Loucy (cell line): Measurements from ENCODE around the gene ATN1.

Experiments
- H2AFZ ChIP-seq: fragments of 200-600 bp; sonication (generic); 2 replicates; pipeline ENCODE4 v1.6.0; 2016; ENCODE audit warnings: antibody characterized with exemption, mild to moderate bottlenecking, low read length, moderate library complexity
- H3F3A ChIP-seq: fragments of 200-600 bp; 2 replicates; pipeline ENCODE4 v1.6.0; 2016; ENCODE audit warnings: antibody characterized with exemption, low read depth, mild to moderate bottlenecking
- H3K27me3 ChIP-seq: fragments of 200-600 bp; sonication (generic); 2 replicates; pipeline ENCODE4 v1.6.1; 2014; ENCODE audit warnings: low read length, mild to moderate bottlenecking; ENCODE audit not compliant: insufficient read depth, poor library complexity, severe bottlenecking
- H3K36me3 ChIP-seq: fragments of 200-600 bp; sonication (generic); 2 replicates; pipeline ENCODE4 v1.6.1; 2016; ENCODE audit warnings: low read length; ENCODE audit not compliant: insufficient read depth
- H3K4me1 ChIP-seq: fragments of 200-600 bp; sonication (generic); 2 replicates; pipeline ENCODE4 v1.5.1; 2014; ENCODE audit warnings: low read length, mild to moderate bottlenecking; ENCODE audit not compliant: insufficient read depth, poor library complexity, severe bottlenecking
- H3K4me2 ChIP-seq: fragments of 200-600 bp; sonication (generic); 2 replicates; pipeline ENCODE4 v1.6.0; 2014; ENCODE audit warnings: antibody characterized with exemption, low read length, low read depth, mild to moderate bottlenecking; ENCODE audit not compliant: poor library complexity, severe bottlenecking
- H3K4me3 ChIP-seq: fragments of 200-600 bp; sonication (generic); 2 replicates; pipeline ENCODE4 v1.5.1; 2014; ENCODE audit warnings: low read length, mild to moderate bottlenecking, mixed read lengths; ENCODE audit not compliant: poor library complexity, severe bottlenecking
- H3K79me2 ChIP-seq: fragments of 200-600 bp; sonication (generic); 2 replicates; pipeline ENCODE4 v1.6.1; 2014; ENCODE audit warnings: low read length; ENCODE audit not compliant: insufficient read depth
- H3K9ac ChIP-seq: fragments of 200-600 bp; sonication (generic); 2 replicates; pipeline ENCODE4 v1.6.0; 2014; ENCODE audit warnings: mild to moderate bottlenecking, low read depth, low read length, moderate library complexity; ENCODE audit not compliant: poor library complexity, severe bottlenecking
- H3K9me2 ChIP-seq: fragments of 200-600 bp; sonication (generic); replicated peaks from 2 replicates; pipeline ENCODE4 v1.6.1; 2016; ENCODE audit warnings: low read depth, low read length, mixed read lengths
- H3K9me3 ChIP-seq: fragments of 200-600 bp; sonication (generic); 2 replicates; pipeline ENCODE4 v1.6.1; 2014; ENCODE audit warnings: mild to moderate bottlenecking, antibody characterized with exemption, low read length, low read depth; ENCODE audit not compliant: insufficient read depth
- H4K20me1 ChIP-seq: fragments of 200-600 bp; sonication (generic); 2 replicates; pipeline ENCODE4 v1.6.0; 2014; ENCODE audit warnings: antibody characterized with exemption, low read length, mild to moderate bottlenecking; ENCODE audit not compliant: insufficient read depth, poor library complexity, severe bottlenecking
- CTCF ChIP-seq: fragments of 200-600 bp; sonication (generic); conservative IDR thresholded peaks from 2 replicates; pipeline ENCODE4 v1.5.1; 2014; ENCODE audit warnings: mild to moderate bottlenecking, antibody characterized with exemption, low read length
- EZH2phosphoT487 ChIP-seq: fragments of 200-600 bp; IDR thresholded peaks from 2 replicates; pipeline ENCODE4 v1.6.1; 2018; ENCODE audit warnings: antibody characterized with exemption, mild to moderate bottlenecking, moderate library complexity, borderline replicate concordance

ATN1 gene

GRCh38 chr12:6936636-6937480, 9.1 kb downstream of the ATN1 start:
- TF ChIP-seq EZH2phosphoT487 (no peak), CTCF (no peak)
- no peaks in the 10 kb centered on the region for H3K9me2 ChIP-seq
- H4K20me1 ChIP-seq, result peaks cover 4% of the 10 kb centered on the region
- peaks cover 15% of the 10 kb centered on the region for H3K4me1 ChIP-seq
- peaks cover 23% of the 10 kb centered on the region; the same call in 1 of the 2 replicates for H3K36me3 ChIP-seq
- H3K9me3 ChIP-seq, result no peaks in the 10 kb centered on the region
- H3K4me2 ChIP-seq, result peak overlapping the region; percentile 84
- no peaks in the 10 kb centered on the region for H3K27me3 ChIP-seq
- H3K79me2 ChIP-seq, result peaks cover 42% of the 10 kb centered on the region
- H3K4me3 ChIP-seq, result peak overlapping the region; percentile 94
- H3K9ac ChIP-seq, result peak overlapping the region; percentile 96
- peaks cover 11% of the 10 kb centered on the region; the same call in 1 of the 2 replicates for H3F3A ChIP-seq
- H2AFZ ChIP-seq, result no peak overlapping the region

DNA sequence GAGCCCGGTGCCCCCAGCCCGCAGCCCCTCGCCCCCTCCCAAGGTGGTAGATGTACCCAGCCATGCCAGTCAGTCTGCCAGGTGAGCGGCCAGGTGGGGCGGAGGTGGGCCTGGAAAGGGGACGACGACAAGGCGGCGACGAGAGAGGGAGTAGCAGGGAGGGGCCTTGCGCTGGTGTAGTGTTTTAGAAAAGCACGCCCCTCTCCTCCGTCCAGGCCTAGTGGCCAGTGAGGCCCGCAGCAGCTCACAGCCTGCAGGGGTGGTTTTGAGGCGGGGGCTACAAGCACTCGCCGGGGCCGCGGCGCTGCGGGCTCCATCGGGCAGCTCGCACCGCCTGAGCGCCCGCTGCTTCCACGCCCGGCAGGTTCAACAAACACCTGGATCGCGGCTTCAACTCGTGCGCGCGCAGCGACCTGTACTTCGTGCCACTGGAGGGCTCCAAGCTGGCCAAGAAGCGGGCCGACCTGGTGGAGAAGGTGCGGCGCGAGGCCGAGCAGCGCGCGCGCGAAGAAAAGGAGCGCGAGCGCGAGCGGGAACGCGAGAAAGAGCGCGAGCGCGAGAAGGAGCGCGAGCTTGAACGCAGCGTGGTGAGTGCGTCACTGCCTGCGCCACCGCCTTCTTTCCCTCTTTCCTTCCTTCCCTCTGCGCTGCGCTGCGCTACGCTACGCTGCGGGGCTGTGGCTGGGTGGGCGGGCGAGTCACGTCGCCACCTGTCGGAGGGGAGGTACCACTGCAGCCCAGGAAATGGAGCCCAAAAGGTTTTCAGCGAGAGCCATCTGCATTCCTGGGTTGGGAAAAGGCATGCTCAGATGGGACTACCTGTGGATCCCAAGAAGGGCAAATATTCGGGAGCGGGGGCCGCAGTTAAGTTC, 10.0 kb downstream of the ATN1 start:
- Histone ChIP-seq H3K4me2 (peak overlapping the region; percentile 84), H3K4me1 (peaks cover 14% of the 10 kb centered on the region), H3K27me3 (no peaks in the 10 kb centered on the region), H3K9me2 (no peaks in the 10 kb centered on the region), H3K36me3 (peaks cover 23% of the 10 kb centered on the region; the same call in 1 of the 2 replicates), H3K79me2 (peaks cover 33% of the 10 kb centered on the region), H3F3A (peaks cover 11% of the 10 kb centered on the region; the same call in 1 of the 2 replicates), H3K9ac (peak overlapping the region; percentile 96), H3K9me3 (no peaks in the 10 kb centered on the region), H4K20me1 (peaks cover 4% of the 10 kb centered on the region), H2AFZ (peak overlapping the region; percentile 82), H3K4me3 (peak overlapping the region; percentile 94)
- peak; percentile 91 for TF ChIP-seq CTCF
- no peak for TF ChIP-seq EZH2phosphoT487

- Histone ChIP-seq H4K20me1 (peaks cover 4% of the 10 kb centered on the region), H3K4me3 (peak overlapping the region; percentile 94), H3K4me1 (peaks cover 22% of the 10 kb centered on the region), H3K79me2 (peaks cover 27% of the 10 kb centered on the region), H3K27me3 (no peaks in the 10 kb centered on the region), H3K36me3 (peaks cover 22% of the 10 kb centered on the region; the same call in 1 of the 2 replicates), H3K9me2 (no peaks in the 10 kb centered on the region), H2AFZ (no peak overlapping the region), H3K9me3 (no peaks in the 10 kb centered on the region), H3F3A (peaks cover 13% of the 10 kb centered on the region; the same call in 1 of the 2 replicates), H3K9ac (peak overlapping the region; percentile 96), H3K4me2 (peak overlapping the region; percentile 84)
- TF ChIP-seq EZH2phosphoT487 (no peak), CTCF (no peak; the same call in 1 of the 2 replicates)
These were observed 10.8 kb downstream of the ATN1 start for GRCh38 chr12:6938353-6939190.
